Epithelial cell of esophagus (primary cell): Measurements from ENCODE around the gene KRT80.

Experiments
- DNase-seq: peaks from one replicate; pipeline ENCODE4 v3.0.0; 2010; ENCODE audit warnings: low read depth
- H3K4me3 ChIP-seq: 2 replicates; pipeline ENCODE4 v1.5.1; 2011; ENCODE audit warnings: mild to moderate bottlenecking, low read length, control low read depth
- CTCF ChIP-seq: IDR thresholded peaks from 2 replicates; pipeline ENCODE4 v1.5.1; 2011; ENCODE audit warnings: low read depth, mild to moderate bottlenecking, low read length, control low read depth, inconsistent platforms; ENCODE audit not compliant: insufficient read depth; ENCODE audit errors: missing control alignments

Gene KRT80

GRCh38 chr12:52152905-52153317 is 38.9 kb downstream of the KRT80 start:
- no peak for DNase-seq

DNA sequence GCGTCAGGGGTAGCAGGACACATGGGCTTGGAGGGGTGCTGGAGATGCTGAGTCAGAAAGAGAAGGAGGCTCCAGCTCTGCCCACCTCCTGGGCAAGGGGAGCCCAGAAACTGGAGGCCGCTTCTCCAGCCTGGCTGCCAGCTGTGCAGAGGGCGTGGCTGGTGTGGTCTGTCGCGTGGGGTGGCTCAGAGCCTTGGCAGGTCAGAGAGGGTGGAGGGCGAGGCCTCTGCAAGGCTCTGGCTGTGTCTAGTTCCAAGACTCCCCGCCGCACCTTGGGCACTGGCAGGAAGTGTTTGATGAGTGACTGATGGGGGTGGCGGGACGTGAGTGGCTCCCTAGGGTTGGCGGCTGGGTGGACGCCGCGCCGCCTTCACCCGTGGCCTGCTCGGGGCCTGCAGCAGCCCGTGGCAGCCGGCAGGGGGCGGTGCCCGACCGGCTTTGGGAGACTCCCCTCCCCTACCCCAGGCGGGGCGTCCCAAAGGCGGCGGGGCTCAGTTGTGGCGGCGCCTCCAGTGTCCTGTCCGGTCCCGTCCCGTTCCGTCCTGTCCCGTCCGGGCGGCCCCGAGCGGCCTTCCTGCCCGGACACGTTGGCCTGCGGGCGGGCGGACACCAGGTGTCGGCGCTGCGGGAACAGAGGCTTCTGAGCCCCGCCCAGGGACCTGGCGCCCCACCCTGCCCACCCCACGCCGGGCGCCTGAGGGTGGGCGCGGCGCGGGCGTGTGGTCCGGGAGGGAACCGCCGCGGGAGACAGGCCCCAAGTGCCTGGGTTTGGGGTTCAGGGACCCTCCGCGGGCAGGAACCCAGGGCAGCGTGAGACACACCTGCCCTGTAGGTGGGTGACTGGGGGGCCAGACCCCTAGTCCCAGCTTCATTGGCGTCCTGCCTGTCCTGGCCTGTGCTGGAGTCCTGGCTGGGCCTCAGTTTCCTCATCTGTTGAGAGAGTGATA is 39.7 kb downstream of the KRT80 start:
- no peak overlapping the region for H3K4me3 ChIP-seq
- peak; percentile 57 for TF ChIP-seq CTCF
- peak; percentile 96 for DNase-seq

More at GRCh38 chr12:52152905-52153317, 38.9 kb downstream of the KRT80 start:
- no peak overlapping the region for H3K4me3 ChIP-seq
- TF ChIP-seq CTCF = no peak

GRCh38 chr12:52151153-52151836 is 40.5 kb downstream of the KRT80 start:
- peak; percentile 26 for DNase-seq
- no peak for TF ChIP-seq CTCF
- H3K4me3 ChIP-seq = no peak overlapping the region

DNA sequence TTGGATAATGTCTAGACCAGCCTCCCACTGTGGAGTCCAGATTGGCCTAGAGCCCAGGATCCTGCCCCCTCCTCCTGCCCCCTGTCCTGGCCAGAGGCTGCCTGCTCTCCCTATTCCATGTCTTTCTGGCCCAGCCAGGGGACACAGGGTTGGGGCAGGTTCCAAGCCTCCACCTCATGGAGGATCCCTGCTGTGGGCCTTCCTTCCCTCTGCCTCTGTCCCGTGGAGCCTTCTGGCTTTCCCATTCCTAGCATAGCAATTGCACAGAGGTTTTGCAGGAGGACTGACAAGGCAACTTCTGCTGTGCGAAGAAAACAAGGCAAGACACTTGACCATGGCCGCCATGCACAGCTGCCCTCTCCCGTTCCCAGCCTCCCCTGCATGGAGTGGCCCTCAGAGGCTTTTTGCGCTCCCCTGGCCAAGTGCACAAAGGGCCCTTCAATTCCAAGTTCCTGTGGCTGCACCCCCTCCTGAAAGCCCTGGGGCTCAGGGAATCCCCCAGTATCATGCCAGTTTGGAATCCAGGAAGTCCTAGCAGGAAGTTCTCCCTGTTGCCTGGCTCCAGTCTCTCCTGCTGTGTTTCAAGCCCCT is 42.1 kb downstream of the KRT80 start:
- TF ChIP-seq CTCF = no peak
- H3K4me3 ChIP-seq = no peak overlapping the region
- DNase-seq = peak; percentile 36

GRCh38 chr12:52149182-52149641 is 42.6 kb downstream of the KRT80 start:
- no peak for TF ChIP-seq CTCF
- DNase-seq = peak; percentile 21
- no peak overlapping the region for H3K4me3 ChIP-seq

DNA sequence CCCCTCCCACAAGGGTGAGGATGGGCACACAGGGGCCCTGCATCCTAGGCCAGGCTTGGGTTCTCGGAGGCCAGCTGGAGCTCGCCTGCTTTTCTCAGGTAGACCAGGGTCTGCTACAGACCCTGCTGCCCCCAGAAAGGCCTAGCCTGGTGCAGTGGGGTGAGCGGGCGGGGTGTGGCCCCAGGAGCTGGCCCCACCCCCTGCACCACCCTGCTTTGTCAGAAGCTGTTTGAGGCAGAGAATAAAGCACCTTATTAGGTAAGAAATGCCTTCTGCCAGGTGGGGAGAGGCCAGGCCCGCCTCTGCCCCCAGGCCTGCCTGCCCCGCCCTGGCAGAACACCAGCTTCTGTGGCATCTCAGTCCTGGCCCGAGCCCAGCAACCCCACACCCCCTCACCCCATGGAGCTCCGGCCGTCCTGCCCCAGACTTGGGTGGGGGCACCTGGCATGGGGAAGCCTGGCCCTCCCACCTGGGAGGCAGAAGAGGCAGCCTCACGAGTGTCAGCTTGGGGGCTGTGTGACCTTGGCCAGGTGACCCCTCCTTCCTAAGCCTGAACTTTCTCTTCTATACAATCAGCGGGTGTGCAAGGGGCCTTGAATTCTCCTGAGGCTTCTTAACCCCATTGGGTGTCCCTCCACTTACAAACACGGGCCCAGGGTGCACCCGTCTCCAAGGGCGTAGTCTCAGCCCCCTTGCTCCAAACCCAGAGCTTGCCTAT is 43.2 kb downstream of the KRT80 start:
- H3K4me3 ChIP-seq = no peak overlapping the region
- DNase-seq = peak; percentile 97
- TF ChIP-seq CTCF = no peak
